HL-60/S4 treated with retinoic acid at 250 ng/mL for 4 days and 3 days (cell line): ENCODE data around the gene ADGRL3.

Experiments
- in situ Hi-C: fragments of 300-500 bp; cut with MboI; formaldehyde crosslinking; loops from 2 replicates; pipeline ENCODE4 v1.7.0; 2022; ENCODE audit warnings: low sequenced_read_pairs

The ADGRL3 gene

DNA sequence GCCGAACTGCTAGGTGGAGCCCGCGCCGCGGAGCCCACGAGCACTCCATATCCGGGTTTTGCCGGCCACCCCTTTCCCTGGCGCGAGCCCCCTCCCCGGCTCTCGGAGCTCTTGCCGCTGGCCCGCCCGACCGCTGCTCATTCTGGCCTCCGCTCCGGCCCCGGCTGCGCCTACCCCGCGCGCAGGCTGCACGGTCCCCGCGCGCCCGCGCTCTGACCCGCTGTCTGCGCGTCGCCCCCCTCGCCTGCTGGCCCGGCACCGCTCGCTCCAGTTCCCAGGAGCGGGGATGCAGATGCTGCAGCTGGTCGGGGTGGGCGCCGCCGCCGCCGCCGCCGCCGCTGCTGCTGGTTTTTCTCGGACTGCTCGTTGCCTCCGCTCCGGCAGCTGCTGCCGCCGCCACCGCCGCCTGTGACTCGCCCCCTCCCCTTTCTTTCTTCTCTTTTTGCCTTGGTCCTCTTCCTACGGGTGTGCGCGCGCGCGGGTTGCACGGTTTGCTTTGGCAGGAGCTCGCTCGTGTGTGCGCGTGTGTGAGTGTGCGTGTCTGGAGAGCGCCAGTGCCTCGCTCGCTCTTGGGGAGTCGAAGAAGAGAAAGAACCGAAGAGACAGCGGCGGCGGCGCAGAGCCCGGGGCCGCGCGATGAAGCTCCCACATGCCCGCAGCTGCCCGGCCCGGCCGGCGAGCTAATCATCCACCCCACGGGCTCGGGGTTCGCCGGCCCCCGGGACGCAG is at the start of gene ADGRL3:
Gene ADGRL3, plus strand, starts transcription at position 140 of the 729 bp plus-strand sequence.
- in situ Hi-C loops = no loop called here

DNA sequence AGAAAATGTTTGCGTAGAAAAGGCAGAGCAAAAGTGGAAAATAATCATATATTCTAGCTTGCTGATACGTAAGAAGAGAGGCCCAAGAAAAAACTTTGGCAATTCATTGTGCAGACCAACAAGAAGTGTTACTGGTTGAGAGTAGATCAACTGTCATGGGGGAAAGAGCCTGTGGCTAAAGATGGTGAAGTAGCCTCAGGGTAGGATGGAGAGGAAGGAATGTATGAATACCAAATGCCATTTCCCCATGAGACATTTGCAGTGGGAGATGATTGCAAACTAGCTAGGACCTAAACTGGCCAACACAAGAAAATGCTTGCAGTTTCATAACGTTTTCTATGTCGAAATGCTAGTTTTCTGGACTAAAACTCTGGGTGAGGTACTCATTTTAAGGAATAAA is 47.7 kb upstream of the ADGRL3 start:
- in situ Hi-C loops = no loop called here

DNA sequence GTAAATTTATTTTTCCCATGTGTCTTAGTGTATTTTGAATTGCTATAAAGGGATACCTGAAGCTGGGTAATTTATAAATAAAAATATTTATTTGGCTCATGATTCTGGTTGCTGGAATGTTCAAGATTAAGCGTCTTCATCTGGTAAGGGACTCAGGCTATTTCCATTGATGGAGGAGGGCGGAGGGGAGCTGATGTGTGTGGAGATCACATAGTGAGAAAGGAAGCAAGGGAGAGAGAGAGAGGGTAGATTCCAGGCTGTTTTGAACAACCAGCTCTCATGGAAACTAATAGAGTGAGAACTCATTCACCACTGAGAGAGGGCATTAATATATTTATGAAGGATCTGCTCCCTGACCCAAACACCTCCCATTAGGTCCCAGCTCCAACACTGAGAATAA is 39.6 kb upstream of the ADGRL3 start:
- in situ Hi-C loops = no loop called here

DNA sequence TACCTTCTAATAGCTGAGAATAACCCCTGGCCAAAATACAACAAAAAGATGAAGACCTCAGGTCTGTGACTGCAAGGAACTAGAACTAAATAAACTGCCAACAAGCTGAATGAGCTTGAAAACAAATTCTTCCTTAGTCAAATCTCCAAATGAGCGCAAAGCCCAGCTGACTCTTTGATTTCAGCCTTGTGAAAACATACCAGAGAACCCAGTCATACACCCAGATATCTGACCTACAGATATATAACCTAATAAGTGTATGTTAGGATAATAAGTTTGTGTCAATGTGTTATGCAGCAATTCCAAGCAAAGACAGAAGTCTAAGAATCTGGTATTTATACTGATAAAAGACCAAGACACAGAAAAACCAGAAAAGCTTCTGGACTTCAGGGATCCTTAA is 38.0 kb upstream of the ADGRL3 start:
- in situ Hi-C loops = no loop called here

DNA sequence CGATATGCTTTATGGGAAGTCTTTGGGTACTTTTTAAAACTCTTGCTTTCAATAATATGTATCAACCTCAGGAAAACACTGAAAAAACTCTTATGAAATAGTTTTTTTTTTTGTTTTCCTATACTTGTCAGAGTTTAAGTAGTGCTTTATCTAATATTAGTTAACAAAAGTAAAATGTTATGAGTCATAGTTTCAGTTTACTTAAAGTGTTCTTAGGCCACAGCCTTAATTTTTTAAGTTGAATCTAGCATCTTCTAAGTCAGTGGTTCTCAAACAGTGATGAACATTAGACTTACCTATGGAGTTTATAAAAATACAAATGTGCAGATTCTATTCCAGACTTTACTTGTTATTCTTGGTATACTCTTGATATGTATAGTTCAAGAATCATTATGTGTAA is 26.3 kb upstream of the ADGRL3 start:
- in situ Hi-C loops = no loop called here

DNA sequence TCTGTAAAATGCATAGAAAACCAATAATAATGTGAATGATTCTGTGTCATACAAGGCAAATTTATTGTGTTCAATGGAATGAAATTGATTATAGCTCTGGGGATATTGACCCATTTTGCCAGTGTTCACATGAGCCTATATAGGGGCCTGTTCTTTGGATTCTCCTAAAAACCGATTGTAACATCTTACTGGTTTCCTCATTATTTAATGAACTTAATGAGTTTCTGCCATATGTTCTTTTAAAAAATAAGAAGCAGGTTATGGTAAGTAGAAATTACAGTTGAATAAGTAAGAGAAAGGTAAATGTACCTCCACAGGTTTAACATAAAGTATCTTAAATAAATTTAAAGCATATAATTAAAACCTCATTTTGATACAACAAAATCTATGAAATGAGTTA is 24.6 kb upstream of the ADGRL3 start:
- in situ Hi-C loops = no loop called here

DNA sequence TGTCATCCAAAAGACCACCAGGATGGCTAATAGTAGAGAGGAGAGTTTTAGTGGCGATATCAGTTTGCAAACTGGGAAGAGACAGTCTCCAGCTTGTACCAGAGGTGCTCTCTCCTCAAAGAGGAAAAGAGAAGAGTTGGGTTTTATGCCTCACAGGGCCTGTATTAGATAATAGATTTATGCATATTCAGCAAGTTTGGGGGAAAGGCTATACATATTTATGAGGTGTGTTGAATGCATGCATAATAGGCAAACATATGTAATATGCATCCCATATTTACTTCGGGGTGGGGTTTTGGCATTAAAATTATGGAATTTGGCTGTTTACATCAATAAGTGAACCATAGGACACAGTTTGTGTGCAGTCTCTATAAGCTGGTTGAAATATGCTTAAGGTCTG is 22.8 kb upstream of the ADGRL3 start:
- in situ Hi-C loops = no loop called here

DNA sequence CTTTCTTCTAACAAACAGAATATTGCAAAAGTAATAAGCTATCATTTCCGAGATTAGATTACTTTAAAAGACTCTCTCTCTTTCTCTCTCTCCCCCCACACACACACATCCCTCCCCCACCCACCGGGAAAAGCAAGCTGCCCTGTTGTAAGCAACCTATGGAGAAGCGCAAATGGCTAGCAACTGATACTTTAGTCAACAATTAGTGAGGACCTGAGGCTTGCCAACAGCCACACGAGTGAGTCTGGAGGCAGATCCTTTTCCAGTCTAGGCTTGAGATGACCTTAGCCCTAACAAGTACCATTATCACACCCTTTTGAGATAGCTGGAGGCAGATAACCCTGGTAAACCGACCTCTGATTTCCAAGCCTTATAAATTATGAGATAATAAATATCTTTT is 19.7 kb upstream of the ADGRL3 start:
- in situ Hi-C loops = no loop called here

DNA sequence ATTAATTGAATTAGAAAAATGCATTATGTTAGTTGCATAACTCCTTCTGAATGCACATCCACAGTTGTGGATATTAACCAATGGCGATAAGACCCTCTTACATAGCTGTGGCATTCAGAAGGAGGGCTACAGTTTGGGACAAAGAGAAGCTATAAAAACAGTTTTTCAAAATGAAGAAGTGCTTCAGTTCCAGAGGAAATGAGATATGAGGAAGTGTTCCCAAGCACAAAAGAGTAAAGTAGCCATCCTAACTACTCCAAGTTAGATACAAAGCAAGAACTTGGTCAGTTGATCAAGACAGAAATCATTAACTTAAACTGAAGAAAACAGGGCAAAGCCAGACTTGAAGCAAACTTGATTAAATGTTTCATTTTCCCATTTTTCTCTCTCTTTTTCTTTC is 17.2 kb upstream of the ADGRL3 start:
- in situ Hi-C loops = no loop called here

DNA sequence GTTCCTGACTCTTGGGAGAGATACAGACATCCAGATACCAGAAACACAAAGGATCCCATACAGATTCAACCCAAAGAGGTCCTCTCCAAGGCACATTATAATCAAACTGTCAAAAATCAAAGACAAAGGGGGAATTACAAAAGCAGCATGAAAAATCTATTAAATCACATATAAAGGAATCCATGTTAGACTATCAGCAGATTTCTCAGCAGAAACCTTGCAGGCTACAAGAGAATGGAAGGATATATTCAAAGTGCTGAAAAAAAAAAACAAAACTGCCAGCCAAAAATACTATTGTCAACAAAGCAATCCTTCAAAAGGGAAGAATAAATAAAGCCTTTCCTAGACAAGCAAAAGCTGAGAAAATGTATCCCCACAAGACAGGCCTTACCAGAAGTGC is 14.8 kb upstream of the ADGRL3 start:
- in situ Hi-C loops = no loop called here

DNA sequence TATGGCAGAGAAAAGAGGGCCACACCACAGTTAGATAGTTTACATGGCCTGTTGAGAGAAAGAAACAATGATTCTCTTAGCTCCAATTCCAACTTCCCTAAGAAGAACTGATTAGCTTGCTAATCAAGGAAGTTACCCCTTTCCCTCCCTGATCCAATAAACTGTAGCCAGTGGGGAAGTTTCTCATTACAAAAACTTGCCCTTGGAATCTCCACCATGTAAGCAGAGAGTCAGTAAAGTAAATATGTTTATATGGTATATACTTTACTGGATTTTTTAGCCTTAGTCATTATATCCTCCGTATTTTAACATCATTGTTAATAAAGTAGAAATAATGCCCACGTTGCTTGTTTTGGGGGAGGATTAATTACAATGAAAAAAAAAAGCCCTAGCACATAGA is 7.7 kb upstream of the ADGRL3 start:
- in situ Hi-C loops = no loop called here

DNA sequence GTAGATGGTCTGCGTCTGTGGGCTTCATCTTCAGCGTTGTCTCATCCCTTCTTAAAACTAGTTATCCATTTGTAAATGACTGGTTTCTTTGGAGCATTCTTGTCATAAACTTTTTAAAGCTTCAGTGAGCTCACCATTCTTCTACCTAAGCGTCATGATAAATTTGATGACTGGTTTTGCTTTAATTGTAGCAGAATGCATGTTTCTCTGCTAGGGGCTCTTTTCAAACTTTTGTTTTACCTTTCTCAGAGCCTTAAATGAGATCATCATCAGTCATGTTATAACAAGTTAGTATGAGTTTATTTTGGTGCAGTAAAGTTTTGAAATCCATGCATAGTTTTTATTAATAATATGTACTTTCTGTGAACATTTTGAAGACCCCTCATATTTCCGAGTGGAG is 6.3 kb upstream of the ADGRL3 start:
- in situ Hi-C loops = no loop called here

DNA sequence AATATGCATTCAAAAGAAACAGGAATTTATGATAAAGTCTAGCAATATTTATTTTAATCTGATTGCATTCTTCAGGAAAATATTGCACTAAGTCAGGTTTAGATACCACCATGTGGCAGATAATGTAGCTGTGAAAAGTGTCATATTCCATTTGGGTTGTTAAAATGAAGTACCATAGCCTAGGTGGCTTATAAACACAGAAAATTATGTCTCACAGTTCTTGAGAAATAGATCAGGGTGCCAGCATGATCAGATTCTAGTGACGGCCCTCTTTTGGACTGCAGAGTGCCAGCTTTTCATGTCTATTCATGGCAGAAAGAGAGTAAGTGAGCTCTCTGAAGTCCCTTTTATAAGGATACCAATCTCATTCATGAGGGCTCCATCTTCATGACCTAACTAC is 5.6 kb upstream of the ADGRL3 start:
- in situ Hi-C loops = no loop called here

DNA sequence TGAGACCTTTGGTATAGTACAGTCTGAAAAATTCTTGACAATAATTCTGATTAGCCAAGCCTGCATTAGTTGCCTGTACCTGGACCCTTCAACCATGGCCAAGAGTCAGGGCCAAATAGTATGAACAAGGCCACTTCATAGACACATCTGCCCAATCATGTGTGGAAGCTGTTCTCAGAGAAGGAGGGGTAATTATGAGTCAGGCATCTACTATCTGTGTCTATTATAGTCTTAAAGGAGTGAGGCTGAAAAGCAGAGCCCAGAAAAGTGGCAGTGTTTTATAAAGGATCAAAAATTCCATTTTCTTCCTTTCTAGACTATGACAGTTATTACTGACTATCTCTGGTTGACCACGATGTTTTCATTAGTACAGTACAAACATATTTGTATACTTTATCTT is 5.0 kb upstream of the ADGRL3 start:
- in situ Hi-C loops = no loop called here

DNA sequence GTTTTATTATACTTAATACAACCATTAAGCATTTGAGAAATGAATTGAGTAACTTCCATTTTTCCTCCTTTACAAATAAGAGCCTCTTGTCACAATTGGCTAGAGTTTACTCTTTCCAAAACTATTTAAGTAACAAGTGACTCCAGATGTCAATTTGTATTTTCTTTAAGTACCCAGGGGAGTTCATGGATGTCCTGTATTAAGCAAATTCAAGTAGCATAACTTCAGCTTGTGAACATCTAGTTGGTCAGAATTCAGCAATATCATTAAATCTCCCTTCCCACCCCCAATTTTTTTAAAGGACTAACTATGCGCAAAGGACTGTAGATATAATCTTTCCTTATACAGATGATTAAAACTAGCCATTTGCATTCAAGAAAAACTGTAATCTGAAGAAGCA is 1.4 kb upstream of the ADGRL3 start:
- in situ Hi-C loops = no loop called here

DNA sequence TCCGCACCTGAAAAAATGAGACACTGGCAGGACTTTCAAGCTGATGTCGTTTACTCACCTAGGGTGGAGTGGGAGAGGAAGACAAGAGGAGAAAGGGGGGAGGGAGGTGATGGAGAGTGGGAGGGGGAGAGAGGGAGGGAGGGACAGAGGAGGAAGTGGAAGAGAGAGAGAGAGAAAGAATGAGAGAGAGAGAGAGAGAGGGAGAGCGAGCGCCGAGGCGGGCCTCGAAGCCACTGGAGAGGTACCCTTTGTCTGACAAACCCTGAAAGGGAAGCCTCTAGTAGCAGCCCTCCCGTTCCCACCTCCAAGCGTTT is 296 bp upstream of the ADGRL3 start:
- in situ Hi-C loops = no loop called here

DNA sequence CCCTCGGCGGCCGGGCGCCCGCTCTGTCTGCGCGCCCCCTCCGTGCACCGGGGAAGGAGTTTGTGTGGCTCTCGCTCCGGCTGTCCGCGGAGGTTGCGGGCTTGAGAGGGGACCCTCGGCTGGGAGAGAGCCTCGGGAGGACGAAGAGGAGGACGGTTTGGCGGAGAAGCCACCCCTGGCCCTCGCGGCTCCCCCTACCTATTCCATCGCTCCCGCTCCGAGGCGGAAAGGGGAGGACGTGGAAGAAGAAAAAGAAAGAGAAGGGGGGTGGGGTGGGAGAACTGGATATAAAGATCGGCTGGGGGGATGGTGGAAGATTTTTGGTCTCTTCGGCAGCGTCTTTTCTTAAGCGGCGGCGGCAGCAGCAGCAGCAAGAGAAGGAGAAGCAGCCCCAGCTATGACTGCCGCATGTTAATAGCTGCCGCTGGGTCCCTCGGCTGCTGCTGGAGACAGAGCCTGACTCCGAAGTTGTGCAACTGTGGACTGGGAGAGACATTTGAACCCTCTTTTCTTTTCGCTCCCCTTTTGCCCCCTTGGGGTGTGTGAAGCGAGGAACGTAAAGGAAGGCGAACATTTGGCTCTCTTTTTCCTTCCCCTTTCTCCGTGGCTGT is 895 bp downstream of the ADGRL3 start:
- in situ Hi-C loops = no loop called here

DNA sequence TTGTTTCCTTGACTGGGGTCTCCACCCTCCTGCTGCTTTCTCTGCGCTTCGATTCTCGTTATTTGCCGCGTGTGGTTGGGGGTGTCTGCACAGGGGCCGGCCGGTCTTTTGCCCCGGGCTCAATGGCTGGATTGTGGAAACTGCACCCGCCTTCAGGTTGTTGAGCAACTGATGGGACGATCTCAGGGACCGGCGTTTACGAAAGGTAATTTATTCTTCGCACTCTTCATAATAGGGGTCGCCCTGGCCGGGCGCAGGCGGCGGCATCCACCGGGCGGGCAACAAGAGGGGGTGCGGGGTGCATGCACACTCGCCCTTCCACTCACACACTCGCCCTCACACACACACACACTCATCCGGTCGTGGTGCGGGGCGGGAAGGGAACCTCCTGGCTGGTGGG is 1.4 kb downstream of the ADGRL3 start:
- in situ Hi-C loops = no loop called here

DNA sequence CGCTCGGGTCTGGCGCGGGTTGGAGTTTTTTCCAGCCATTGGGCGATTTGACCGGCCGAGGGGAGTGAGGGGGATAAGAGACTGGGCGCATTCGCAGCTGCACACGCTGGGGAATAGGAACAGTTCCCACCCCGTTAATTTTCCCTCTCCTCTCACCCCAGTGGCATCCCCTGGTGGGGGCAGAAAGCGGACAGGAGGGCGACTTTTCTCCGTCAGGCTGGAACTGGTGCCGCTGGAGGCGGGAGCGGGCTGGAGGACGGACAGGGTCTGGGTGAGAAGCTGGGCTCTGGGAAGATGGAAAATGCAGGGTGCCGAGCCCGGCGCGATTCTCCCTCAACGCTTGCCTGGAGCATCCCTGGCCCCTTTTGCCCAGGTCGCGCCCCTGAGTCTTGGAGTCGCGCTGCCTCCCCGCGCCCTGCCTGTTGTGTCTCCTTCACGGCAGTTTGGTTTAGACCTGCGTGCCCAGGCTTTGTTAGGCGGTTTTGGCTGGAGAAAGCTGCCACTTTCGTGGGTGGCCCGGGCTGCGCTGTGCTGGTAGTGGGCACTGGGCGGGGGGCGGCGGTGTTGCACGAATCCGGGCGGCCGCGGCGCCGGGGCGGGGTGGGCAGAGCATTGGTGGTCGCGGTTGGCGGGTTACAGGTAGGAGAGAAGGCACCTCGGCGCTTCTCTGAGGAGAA is 2.0 kb downstream of the ADGRL3 start:
- in situ Hi-C loops = no loop called here

DNA sequence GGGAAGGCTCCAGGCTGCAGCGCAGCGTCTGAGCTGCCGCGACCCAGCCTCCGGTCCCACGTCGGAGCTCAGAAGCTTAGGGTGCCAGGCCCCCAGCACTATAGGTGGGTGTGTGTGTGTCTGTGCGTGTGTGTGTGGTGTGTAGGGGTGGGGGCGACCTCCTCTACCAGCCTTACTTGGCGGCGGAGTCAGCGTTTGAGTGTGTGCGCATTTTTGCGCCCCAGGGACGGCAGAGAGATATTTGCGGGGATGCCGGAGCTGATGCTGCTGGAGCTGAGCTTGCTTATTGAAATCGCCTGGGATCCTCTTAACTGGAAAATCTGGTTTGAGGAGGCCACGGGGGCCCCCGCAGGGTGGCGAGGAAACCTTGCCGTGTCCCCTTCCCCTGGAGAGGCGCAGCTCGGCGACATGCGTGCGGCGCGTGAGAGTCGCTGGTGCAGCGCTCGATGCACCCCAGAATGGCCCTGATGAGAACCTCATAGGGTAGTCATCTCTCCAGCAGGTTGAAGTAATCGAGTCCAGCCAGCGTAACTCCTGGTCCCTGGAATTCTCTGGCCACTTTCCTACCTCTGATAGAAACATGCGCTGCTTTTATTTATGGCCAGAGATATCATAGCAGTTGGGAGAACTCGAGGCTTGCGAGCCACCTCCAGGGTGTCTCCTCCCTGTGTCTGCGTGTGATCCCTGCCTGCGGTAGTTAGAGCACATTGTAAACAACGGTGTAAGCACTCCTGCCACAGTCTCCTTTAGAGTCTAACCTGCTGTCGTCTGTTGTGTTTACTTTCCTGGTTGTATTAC is 2.7 kb downstream of the ADGRL3 start:
- in situ Hi-C loops = no loop called here

DNA sequence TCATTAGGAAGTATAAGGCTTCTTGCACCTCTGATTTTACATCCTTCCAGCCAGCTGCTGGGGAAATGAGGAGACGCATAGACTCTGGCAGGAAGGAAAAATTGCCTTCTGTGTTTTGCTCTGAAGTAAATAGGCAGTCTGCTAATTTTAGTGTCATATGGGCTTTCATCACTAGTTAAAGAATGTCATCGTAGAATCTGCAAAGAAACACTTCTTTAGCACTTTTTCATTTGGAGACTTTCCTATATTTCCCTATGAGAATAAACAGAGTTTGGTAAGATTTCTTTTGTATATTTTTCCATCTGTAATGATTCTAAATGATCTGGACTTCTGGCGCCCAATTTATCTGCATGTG is 3.3 kb downstream of the ADGRL3 start:
- in situ Hi-C loops = no loop called here
